Stimulated activated CD8-positive, alpha-beta memory T cell treated with anti-CD3 and anti-CD28 coated beads, Interleukin-15, amount 100 ng/mL, for 4 hours (primary cell): ENCODE data around the gene CCDC127.

Experiments used
- DNase-seq, 2 donors: peaks; one replicate each; pipeline ENCODE4 v3.0.0-alpha.2; 2020; ENCODE audit warnings: low read depth in 2 of 2

CCDC127 gene

DNA sequence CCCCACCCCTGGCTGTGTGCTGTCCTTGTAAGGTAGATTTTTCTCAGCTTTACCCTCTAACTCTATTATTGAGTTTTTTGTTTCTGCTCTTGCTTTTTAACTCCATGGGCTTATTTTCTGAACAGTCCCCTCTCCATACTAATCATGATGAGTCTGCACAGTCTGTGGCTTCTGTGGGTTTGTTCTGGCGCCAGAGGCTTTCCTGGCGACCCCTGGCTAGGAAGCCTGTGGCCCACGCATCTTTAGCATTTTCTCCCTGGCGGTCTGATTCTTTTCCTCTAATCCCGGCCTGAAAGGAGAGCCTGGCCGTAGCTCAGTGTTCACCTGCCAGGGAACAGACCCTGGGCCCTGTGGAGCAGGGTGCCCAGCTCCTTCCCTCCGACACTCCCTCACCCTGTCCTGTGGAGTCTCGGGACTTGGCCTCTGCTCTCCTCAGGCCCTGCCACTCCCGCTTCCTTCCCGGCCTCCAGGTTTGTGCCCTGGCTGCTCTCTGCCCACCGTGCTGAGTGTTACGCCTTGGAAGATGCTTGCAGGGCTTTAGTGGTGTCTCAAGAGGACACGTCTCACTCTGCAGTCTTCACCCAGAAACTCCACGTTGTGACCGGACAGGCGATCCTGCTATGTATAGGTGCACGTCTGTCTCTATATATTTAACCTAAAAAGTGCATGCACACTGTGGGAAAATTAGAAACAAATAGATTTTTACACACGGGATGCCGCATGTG is 58.3 kb downstream of the CCDC127 start:
- no peak for DNase-seq

DNA sequence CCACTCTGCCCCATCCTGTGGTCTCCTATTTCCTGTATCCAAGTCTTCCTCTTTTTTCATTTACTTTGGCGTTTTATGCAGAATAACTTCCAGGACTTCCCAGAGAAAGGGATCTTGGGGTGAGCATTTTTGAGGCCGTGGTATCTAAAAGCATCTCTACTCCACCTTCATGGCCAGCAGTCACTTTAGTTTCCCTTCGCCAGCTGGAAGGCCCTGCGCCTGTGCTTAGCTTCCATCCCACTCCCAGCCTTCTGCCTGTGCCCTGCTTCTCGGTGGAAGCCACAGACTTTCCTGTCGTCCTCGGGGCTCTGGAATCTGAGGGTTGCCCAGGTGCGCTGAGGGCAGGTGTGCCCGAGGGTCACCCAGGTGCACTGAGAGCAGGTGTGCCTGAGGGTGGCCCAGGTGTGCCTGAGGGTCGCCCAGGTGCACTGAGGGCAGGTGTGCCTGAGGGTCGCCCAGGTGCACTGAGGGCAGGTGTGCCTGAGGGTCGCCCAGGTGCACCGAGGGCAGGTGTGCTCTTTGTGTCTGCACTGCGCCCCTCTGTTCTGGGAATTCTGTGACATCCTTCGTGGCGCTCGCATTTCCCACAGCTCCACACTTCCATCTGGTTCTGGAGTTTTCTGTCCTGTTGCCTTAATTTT is 59.0 kb downstream of the CCDC127 start:
- DNase-seq = no peak

DNA sequence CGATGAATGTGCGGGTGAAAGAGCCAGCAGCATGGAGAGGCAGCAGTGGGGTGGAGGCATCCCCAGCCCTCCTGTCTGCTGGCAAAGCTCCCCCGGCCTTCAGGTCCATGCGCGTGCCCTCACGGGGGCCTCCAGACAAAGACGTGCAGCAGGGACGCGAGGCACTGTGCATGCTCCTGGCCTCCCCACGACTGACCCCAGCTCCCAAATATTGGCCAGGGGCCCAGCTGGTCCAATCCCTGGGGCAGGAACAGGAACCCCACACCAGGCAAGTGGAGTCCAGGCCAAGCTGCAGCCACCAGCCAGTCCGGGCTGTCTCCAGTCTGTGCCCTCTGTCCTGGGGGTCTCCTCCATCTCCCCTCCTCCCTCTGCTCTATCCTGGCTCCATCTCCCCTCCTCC is 60.2 kb downstream of the CCDC127 start:
- DNase-seq = no peak

DNA sequence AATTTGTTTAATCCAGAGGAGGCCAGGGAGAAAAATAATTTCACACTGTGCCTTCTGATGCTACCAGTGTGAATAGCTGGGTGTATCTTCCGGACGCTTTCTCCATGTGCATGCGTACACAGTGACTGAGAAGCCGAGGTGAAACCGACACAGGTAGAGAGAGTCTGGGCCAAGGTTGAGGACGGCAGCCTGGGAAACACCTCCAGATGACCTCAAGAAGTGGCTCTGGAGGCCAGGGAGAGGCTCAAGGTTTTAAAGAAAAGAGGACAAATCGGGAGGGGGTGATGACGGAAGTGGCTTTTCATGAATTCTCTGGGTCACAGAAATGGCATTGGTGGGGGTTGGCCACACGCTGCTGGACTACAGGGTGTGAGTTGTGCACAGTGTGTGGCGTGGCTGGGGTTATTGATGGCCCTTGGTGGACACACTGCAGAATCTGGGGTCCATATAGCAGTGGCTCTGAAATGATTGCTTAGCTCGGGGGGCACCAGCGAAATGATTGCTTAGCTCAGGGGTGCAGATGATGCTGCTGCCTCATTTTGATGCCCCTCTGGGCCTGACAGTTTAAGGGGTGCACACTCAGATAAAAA is 60.7 kb downstream of the CCDC127 start:
- DNase-seq = no peak

DNA sequence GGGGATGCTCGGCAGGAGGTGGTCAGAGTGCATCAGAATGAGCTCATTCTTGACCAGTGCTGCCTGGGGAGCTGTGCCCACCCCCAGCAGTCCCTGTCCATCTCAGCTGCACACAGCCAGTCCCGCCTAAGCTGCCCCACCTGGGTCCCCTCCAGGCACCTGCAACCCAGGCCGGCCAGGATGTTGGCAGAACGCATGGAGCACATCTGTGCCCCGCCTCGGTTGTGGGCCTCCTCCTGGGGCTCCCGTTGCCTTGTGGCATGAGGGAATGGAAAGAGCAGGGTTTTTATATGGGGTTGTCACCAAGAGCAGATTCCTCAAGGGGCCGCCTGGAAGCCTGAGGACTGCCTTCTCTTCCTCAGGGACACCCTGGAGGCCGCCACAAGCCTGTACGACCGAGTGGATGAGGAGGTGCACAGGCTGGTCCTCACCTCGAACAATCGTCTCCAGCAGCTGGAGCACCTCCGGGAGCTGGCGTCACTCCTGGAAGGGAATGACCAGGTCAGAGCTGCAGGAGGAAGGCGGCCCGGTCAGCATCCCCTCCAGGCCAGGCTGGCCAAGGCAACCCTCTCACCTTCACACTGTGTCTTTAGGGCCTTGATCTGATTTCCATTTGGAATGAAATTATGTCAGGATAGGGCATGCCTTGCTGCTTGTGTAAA is 61.4 kb downstream of the CCDC127 start:
- no peak for DNase-seq

DNA sequence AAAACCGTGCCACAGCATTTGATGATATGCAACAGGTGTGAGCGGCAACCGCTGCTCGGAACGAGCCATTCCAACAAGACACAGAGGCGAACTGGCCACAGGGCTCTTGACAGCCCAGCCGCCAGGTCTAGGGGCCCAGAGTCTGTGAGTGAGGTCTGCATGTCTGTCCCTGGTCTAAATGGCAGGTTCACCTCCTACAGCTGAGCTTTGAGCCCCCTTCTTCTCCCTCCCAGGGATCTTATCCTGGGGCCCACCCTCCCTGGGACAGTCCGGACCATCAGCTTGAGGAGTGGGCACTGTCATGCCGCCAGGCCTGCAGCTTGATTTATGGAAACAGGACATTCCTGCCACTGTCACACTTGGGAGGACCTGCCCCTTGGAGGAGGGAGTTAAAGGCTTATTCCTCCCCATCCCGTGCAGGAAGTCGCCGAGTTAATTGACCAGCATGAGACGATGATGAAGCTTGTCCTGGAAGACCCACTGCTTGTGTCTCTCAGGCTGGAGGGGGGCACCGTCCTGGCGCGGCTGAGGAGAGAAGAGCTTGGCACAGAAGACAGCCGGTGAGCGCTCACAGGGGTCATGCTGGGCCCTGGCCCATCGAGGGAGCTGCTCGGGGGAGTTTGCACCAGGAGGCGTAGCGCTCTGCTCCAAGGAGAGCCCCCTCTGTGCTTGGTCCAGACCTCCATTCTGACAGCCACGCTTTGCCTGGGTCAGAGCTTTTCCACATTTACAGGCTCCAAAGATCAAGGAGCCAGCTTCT is 62.1 kb downstream of the CCDC127 start:
- no peak for DNase-seq

DNA sequence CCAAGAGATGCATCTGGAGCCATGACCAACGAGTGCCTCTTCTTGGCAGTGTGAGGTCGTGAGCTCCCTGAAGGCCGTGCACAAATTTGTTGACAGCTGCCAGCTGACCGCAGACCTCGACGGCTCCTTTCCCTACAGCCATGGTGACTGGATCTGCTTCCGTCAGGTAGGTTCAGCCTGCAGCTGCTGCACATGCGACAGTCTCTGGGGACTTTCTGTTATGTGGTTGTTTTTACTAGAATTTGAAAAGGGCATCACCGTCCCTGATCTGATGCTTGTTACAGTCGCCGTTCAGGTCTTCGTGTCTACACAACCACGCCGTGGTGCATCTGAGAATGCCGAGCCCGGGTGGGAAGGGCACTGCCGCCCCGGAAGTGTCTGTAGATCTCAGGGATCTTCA is 63.1 kb downstream of the CCDC127 start:
- no peak for DNase-seq

DNA sequence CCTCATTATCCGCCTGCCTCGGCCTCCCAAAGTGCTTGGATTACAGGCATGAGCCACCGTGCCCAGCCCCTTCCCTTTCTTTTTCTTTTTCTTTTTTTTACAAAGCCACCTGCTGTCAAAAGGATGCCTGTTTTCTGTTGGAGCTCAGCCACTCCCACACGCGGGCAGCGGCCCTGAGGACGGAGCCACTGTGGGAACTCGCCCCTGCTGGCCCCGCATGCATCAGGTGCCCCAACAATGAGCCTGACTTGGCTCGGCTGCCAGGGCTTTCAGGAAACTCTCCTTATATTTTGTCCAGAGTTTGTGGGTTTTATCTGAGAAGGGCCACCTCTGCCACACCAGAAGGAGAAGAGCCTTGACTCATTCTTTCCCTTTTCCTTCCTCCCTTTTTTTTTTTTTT is 63.7 kb downstream of the CCDC127 start:
- DNase-seq = no peak

DNA sequence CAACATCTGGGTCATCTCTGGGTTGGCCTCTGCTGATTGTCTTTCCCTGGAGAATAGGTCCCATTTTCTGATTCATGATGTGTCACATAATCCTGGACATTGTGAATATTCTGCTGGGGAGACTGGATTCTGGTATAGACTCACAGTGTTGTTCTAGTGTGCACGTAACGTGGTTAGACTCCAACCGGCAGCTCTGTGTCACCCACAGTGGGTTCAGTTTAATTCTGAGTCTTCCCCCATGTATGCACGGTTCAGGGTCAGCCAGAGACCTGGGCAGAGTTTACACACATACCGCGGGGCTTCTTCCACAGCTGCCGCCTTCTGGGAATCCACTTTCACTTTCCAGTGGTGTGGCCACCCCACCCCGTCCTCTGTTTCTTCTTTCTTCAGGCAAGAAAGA is 64.7 kb downstream of the CCDC127 start:
- DNase-seq = no peak

DNA sequence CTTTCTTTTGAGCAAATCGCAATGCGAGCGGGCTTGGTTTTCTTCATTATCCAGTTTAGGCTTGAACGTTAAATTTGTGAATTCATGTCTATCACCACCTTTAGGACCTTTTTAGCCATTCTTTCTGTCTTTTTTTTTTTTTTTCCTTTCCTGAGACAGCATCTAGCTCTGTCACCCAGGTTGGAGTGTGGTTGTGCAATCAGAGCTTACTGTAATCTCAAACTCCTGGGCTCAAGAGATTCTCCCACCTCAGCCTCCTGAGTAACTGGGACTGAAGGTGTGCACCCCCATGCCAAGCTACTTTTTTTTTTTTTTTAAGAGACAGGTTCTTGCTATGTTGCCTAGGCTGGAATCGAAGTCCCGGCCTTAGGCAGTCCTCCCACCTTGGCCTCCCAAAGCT is 65.9 kb downstream of the CCDC127 start:
- no peak for DNase-seq

DNA sequence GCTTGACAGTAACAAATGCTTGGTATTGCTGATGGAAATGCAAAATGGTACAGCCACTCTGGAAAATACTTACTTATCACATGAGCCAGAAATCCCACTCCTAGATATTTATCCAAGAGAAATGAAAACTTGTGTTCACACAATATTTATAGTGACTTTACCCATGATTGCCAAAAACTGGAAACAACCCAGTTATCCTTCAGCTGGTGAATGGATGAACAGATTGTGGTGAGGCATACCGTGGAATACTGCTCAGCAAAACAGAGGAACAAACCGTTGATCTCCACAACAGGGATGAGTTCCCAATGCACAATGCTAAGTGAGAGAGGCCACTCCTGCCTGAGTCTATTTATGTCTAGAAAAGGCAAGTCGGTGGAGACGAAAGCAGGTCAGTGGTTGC is 67.2 kb downstream of the CCDC127 start:
- no peak for DNase-seq

DNA sequence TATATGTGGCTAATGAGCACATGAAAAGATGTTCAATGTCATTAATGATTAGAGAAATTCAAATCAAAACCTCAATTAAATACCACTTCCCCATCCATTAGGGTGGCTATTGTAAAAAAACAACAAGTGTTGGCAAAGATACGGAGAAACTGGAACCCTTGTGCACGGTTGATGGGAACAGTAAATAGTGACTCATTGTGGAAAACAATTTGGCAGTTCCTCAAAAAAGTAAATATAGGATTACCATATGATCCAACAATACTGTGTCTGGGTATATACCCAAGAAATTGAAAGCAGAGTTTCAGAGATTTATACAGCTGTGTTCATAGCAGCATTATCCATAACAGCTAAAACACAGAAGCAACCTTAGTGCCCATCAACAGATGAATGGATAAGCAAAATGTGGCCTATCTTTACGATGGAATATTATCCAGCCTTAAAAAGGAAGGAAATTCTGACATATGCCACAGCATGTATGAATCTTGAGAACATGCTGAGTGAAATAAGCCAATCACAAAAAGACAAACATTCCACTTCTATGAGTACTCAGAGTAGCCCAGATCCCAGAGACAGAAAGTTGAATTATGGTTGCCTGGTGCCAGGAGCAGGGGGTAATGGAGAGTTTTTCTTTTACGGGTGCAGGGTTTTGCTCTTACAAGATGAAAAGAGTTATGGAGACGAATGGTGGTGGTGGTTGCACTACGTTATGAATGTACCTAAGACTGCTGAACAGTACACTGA is 68.0 kb downstream of the CCDC127 start:
- no peak for DNase-seq

DNA sequence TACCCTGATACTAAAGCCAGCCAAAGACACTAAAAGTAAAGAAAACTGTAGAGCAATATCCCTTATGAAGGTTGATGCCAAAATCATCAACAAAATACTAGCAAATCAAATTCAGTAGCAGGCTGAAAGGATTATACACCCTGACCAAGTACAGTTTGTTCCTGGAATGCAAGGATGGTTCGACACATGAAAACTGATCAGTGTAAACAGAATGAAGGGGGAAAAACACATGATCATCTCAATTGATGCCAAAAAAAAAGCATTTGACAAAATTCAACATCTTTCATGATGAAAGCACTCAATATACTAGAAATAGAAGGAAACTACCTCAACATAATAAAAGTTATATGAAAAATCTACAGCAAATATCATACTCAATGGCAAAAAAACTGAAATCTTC is 70.2 kb downstream of the CCDC127 start:
- no peak for DNase-seq
